ENCODE data around the gene COL8A2.

DNA sequence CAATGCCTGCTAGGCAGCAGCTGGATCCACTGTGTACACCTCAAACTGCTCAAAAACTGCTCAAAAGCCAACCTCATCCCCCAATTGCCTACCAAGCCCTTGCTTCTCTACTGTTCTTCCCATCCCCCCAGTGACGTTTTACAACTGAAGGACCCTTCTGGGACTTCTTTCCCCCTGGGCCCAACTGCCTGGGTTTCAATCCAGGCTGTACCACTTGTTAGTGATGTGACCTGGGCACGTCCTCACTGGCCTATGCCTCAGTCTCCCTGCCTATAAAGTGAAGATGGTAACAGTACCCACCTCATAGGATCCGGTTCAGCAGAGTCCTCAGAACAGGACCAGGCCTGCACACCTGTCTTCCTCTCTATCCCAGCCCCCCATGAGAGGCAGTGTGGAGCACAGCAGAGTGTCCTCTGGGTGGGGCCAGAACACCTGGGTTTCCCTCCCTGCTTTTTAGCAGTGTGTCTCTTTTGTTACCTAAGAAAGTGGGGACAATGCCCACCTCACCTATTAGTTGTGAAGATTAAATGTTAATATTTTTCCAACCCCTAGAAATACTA, 43.0 kb downstream of the COL8A2 start:
- TF ChIP-seq POLR2AphosphoS5 (IDR thresholded peaks at IDR 0.05; ENCODE audit: low read depth, low read length): no peak
- TF ChIP-seq, protein P1, sequence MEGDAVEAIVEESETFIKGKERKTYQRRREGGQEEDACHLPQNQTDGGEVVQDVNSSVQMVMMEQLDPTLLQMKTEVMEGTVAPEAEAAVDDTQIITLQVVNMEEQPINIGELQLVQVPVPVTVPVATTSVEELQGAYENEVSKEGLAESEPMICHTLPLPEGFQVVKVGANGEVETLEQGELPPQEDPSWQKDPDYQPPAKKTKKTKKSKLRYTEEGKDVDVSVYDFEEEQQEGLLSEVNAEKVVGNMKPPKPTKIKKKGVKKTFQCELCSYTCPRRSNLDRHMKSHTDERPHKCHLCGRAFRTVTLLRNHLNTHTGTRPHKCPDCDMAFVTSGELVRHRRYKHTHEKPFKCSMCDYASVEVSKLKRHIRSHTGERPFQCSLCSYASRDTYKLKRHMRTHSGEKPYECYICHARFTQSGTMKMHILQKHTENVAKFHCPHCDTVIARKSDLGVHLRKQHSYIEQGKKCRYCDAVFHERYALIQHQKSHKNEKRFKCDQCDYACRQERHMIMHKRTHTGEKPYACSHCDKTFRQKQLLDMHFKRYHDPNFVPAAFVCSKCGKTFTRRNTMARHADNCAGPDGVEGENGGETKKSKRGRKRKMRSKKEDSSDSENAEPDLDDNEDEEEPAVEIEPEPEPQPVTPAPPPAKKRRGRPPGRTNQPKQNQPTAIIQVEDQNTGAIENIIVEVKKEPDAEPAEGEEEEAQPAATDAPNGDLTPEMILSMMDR (IDR thresholded peaks at IDR 0.05): no peak

Data from Panc1 (cell line).